ENCODE results near the gene TBX6.

DNA sequence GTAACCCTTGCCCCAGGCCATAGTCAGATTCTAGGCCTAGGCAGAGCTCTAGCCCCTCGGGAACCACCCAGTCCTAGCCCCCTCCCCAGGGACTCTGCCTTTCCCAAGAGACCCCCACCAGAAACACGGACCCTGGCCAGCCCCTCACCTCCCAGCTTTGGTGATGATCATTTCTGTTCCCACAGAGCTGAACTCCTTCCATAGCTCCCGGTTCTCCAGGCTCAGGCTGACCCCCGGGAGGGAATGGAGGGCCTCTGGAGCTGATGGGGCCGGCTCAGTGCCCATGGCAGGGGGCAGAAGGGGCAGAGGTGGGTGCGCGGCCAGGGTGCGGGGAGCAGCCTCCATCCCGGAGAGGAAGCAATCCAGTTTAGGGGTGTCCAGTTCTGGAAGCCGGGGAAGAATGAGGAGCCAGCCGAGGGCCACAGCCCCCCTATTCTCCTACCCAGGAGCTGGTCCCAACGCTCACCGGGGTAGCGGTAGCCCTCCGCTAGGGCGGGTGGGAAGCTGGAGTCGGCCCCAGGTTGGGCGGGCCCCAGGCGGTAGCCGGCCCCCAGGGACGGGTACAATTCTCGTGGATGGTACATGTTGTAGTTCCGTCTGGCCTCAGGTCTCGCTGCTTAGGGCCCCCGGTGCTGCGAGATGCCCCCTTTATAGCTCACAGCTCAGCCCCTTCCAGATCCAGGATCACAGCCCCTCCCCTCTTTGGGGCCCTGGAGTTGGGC is 953 bp downstream of the TBX6 start:
- TF ChIP-seq ETV6 (CRISPR knock-in tag; IDR thresholded peaks at IDR 0.05) (no peak), ZNF416 (CRISPR knock-in tag; IDR thresholded peaks at IDR 0.05) (no peak), ZNF232 (CRISPR knock-in tag; IDR thresholded peaks at IDR 0.05) (no peak), ZBTB21 (CRISPR knock-in tag; IDR thresholded peaks at IDR 0.05; ENCODE audit: borderline replicate concordance) (no peak)
- TF ChIP-seq, protein P1, sequence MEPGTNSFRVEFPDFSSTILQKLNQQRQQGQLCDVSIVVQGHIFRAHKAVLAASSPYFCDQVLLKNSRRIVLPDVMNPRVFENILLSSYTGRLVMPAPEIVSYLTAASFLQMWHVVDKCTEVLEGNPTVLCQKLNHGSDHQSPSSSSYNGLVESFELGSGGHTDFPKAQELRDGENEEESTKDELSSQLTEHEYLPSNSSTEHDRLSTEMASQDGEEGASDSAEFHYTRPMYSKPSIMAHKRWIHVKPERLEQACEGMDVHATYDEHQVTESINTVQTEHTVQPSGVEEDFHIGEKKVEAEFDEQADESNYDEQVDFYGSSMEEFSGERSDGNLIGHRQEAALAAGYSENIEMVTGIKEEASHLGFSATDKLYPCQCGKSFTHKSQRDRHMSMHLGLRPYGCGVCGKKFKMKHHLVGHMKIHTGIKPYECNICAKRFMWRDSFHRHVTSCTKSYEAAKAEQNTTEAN (CRISPR knock-in tag; IDR thresholded peaks at IDR 0.05) = no peak
- TF ChIP-seq, protein P2, sequence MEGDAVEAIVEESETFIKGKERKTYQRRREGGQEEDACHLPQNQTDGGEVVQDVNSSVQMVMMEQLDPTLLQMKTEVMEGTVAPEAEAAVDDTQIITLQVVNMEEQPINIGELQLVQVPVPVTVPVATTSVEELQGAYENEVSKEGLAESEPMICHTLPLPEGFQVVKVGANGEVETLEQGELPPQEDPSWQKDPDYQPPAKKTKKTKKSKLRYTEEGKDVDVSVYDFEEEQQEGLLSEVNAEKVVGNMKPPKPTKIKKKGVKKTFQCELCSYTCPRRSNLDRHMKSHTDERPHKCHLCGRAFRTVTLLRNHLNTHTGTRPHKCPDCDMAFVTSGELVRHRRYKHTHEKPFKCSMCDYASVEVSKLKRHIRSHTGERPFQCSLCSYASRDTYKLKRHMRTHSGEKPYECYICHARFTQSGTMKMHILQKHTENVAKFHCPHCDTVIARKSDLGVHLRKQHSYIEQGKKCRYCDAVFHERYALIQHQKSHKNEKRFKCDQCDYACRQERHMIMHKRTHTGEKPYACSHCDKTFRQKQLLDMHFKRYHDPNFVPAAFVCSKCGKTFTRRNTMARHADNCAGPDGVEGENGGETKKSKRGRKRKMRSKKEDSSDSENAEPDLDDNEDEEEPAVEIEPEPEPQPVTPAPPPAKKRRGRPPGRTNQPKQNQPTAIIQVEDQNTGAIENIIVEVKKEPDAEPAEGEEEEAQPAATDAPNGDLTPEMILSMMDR (IDR thresholded peaks at IDR 0.05) = no peak

All from WTC11 (cell line).